HG02943 (cell line): ENCODE data around the gene CC2D2A.
"Not testable (repeated sequence)": the region's sequence is repeated elsewhere in the genome, so short reads cannot be mapped to it uniquely, and the experiment has no call there.

ENCODE experiments used
- ATAC-seq: cut with Tn5 transposase; IDR thresholded peaks from one replicate; pipeline ENCODE4 v1.9.1; 2021; ENCODE audit warnings: mild to moderate bottlenecking, low read depth, moderate library complexity; ENCODE audit not compliant: unreplicated experiment

CC2D2A gene

DNA sequence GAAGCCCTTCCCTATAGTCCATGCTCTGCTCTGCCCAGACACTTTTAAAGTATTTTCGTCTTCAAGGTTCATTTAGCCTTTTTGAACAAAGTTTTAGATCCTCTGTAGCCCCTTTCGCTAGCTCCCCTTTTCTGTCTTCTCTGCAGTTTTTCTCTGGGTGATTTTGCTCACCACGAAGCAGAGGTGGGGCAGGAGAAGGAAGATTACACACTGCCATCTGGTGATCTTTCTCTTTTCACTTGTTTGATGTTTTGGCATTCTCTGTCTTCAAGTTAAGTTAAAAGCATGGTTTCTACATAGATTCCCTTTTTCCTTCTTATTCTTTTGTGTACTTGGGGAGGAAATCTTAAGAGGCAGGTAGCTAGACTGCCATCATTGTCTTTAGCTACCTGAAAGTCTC lies 43.9 kb downstream of the CC2D2A start:
- no peak for ATAC-seq

DNA sequence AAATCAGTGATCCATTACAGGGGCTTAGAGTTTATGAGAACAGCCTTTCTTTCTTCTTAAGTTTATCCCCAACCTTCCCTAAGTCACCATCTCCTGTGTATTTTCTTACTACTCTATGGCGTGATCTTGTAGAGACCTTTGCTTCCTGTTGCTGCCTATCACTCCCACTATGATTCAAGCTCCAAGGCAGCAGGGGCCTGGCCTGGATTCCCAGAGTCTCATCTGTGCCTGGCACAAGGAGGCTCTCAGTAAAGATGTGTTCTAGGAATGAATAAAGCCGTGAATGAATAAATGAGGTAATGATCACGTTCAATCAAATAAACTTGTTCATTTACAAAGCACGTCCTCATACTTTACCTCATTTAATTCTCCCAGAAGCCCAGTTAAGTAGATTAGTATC lies 45.4 kb downstream of the CC2D2A start:
- ATAC-seq: no peak

DNA sequence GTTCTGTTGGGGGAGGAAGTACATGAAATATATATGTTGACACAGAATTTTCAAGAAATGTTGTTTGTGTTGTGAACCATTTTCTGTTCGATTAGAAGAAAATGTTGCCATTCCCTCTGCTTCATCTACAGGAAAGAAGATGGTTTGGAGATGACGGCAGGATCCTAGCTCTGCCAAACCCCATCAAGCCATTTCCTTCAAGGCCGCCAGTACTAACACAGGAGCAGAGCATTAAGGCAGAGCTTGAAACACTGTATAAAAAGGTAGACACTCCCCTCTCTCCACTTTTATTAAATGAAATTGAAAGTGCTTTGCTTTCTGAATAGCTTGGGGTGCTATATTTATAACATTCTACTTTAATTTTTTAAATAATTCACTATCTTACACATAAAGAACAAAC lies 46.8 kb downstream of the CC2D2A start:
- no peak for ATAC-seq

DNA sequence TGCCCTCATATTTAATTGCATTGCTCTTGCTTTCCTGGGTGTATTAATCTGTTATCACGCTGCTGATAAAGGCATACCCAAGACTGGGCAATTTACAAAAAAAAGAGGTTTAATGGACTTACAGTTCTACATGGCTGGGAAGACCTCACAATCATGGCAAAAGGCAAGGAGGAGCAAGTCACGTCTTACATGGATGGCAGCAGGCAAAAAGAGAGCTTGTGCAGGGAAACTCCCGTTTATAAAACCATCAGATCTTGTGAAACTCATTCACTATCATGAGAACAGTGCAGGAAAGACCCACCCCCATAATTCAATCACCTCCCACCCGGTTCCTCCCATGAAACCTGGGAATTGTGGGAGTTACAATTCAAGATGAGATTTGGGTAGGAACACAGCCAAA lies 48.0 kb downstream of the CC2D2A start:
- not testable (repeated sequence) for ATAC-seq

DNA sequence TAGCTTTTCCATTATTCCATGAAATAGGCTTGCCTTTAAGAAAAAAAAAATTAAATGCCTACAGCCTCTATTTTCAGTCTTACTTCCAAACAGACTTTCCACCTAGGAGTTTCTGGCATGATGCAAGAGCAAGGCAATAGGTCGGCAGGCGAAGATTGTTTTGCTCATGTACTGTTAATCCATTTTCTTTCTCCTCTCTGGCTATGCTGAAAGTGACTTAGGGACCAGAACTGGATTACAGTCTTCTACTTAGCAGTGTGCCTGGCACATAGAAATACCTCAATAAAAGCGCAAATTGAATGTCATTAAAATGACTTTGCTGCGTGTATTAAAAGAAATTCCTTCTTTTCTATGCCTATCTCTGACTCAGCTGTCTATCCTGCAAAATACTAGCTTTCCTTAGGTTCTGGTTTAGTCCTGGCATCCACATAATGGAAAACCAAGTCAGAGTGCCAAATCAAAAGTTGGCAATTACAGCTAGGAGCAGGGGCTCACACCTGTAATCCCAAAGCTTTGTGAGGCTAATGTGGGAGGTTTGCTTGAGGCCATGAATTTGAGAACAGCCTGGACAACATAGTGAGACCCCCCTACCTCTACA lies 51.9 kb downstream of the CC2D2A start:
- no peak for ATAC-seq

DNA sequence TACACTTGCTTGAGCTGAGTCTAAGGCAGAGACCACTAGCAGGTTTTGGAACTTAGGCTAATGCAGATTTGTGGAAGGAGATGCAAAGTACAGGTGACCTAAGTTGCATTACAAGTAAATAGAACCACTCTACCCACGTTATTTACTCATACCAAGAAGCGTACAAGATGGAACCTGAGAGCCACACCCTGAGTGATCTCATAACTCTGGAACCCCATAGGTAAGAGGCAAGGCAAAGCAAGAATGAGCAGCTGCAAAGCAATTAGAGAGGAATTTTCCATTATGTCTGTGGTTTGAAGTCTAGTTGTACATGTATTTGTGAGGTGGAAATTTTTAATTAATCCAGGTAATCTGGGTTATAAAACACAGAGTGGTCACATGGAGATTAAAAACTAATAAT lies 55.4 kb downstream of the CC2D2A start:
- no peak for ATAC-seq

DNA sequence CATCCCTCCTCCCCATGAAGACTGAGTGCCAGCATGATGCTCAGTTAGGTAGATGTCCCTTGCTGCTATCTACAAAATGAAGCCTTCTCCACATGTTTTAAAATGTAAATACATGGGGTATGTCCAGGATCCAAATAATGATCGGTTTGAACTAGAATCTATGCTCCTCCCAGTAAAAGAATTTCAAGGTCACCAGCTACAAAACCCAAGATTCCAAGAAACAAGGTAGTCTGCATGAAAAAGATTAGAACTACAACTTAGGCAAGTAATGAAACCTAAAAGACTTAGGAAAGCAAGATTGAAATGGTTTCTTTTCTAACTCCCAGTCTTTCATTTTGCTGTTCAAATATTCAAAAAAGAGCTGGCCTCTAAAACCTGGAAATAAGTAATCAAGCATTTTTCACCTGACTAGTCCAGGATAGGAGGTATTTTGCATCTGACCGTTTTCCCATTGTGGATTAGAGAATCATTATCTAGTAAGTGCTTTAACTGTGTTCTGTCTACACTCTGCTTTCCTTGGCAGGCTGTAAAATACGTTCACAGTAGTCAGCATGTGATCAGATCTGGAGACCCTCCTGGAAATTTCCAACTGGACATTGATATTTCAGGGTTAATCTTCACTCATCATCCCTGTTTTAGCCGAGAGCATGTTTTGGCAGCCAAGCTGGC lies 57.4 kb downstream of the CC2D2A start:
- no peak for ATAC-seq

DNA sequence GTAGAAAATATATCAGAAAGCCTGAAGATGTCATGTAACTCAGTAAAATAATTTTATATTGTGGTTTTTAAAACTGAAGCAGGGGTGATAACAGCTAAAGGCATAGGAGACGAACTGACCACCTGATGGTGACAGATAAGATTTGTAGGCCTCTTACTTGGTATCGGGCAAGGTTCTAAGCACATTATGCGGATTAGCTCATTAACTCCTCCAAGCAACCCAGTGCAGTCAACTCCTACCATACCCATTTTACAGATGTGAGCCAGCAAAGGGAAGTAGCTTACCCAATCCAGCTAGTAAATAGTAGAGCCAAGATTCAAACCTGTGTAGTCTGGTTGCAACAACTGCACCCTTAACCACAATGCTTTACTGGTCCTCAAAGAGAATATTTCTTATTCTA lies 62.1 kb downstream of the CC2D2A start:
- no peak for ATAC-seq

DNA sequence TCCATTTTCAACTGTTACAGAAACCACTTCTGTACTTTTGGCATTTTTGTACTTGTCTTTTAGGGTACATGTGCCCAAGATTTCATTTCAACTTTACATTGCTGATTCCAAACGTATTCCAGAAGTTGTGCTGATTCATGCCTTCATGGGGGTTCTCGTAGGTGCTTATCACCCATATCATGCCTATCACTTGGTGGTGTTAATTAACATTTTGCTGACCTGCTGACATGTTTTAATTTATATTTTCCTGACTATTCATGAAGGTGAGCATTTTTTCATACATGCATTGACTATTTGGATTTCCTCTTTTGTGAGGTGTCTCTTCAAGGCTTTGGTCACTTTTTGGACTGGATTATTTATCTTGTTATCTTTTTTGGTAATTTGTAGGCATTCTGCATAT lies 64.1 kb downstream of the CC2D2A start:
- ATAC-seq: no peak

DNA sequence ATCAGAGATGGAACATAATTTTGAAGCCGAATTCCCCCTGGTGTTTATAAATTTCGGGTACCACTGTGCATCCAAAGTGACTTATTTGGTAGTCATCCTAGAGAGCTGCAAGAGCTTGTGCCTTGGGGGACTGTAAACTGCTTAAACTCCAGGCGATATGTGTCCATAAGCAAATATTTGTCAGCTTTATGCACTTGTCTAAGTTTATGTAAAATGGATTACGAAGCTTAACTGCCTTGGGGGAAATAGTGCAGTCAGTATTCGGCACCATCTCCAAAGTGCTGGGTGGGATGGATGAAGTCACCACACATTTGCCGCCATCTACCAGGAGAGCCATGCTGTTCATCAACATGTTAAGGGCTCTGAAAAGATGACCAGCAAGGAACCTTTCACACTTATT lies 65.9 kb downstream of the CC2D2A start:
- no peak for ATAC-seq

DNA sequence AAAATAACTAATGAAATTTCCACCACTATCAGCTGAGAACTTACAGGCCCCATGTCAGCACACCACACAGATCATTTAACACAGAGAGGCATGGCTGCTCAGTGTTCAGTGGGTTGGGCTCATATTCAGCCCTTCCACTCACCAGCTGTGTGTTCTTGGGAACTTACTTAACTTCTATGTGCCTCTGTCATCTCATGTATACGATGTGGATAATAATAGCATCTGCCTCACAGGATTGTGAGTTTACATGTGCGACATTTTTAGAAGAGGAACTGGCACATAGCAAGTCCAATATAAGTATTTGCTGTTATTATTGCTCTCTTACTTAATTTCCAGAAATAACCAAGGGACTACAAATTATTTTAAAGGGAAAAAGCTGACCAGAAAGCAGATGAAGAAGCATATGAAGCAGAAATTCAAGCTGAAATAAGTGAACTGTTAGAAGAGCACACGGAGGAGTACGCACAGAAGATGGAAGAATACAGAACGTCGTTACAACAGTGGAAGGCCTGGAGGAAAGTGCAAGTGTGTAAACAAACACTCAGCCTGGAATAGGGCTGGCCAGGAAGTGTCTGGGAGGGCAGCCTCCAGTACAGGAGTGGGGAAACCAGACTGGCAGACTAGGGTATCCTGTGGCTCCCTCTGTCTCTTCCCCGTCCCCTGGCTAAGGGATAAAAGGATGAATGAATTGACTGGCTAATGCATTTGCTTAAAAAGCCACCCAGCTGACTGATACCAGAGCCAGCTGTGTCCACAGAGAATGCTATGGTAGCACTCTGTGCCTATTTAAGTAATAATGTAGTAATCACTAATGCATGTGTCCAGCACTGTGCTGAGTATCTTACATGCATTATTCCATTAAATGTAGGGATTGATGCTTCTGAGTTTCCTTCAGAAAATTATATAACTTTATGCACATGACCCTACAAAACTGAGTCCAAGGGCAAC lies 67.1 kb downstream of the CC2D2A start:
- no peak for ATAC-seq

DNA sequence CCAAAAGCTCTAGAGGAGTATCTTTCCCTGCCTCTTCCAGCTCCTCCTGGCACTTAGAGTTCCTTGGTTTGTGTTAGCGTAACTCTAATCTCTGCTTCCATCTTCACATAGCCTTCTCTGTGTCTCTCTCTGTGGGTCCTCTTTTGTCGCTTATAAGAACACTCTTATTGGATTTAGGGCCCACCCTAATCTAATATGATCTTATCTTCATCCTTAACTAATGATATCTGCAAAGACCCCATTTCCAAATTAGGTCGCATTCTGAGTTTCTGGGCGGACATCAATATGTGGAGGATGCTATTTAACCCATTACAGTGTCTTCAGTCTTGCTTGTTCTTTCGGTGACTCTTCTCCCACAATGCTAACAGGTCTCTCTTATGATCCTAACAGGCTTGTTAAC lies 72.3 kb downstream of the CC2D2A start:
- no peak for ATAC-seq

DNA sequence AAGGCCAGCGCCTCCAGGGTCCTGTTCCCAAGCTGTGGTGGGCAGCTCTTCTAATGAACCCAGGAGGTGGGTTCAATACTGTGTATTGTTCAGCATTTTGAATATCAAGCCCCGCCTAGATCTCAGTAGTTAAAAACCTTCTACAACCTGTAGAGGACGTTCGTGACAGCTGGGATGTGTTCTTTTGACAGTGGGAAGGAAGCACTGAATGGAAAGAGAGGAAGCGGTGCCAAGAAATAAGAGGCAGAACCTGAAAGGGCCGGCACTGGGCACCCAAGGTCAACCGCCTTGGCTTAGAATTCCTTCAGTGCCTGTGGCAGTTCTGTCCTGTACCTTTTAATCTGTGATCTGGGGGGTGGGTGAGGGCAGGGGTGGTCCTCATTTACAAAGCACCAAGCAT lies 73.1 kb downstream of the CC2D2A start:
- no peak for ATAC-seq

DNA sequence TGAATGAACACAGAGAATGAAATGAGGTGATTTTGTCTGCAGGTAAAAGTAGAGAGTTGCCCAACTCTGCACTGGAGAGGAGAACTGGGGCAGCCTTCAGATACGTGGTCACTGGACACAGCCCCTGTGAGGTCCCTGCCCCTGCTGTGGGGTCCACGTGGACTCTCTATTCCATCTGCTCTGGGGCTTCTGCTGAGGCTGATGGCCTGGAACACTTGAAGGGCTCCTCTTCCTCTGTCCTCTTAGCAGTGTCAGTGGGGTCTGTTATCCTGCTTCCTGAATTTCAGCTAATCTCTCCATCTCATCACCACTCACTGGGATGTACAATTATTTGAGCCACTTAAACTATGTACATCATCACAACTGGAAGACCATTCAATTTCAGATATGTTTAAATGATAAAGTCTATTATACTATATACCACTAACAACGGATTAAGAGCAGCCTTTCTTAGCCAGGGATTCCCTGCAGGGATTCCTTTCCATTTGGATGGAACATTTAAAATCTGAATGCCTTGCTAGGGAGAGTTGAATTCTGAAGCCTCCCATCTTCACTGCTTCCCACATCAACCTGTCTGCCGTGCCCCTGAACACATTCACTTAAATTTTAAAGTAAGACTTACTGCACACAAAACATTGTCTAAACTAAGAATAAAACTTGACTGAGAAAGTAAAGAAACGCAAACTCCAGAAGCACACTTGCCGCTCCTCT lies 74.0 kb downstream of the CC2D2A start:
- ATAC-seq: no peak

DNA sequence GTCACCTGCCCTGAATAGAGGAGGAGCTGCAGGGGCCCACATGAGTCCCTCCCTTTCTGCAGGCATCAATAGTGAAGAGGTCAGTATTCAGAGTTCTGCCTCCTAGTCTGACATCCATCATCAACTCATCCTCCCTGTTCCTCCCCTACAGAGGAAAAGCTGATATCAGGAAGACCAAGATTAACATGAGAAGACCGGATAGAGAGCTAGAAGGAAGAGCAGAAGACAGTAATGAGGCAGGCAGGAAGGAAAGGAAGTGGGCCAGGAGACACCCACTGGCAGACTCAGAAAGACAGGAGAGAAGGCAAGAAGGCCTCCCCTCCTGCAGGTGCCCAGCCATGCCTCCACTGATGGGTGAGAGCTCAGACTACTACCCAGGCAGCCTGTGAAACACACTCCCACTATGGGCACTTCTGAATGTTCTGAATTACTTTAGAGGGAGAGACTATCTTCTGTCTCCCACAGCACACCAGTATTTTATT lies 74.6 kb downstream of the CC2D2A start:
- no peak for ATAC-seq

DNA sequence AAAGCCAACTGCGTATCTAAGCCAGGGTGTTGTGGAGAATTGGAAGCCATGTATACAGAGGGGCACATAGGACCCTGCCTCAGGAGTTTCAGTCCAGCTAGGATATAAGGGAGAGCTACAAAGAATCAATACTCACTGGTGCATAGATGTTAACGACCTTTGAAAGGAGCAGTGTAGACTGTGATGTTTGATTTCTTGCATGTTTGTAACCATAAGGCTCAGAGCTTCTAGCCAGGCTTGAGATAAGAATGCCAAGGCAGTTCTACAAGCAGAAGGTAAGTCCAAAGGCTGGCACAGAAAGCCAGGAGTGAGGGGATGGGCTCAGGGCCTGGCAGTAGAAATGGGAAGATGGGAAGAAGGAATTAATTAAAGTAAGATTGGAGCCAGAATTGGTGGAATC lies 75.7 kb downstream of the CC2D2A start:
- no peak for ATAC-seq

DNA sequence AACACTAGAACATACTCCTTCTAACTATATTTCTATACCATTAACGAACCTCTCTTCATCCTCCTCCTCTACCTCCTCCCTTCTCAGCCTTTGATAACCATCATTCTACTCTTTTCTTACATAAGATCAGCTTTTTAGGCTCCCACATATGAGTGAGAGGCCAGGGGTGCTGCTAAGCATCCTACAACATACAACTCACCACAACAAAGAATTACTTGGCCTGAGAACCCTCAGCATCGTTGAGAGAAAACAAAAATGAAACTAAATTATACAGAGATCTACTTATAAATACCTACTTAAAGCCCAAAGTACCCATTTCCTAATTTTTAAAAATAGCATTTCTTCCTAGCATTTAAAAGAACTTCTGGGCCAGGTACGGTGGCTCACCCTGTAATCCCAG lies 77.7 kb downstream of the CC2D2A start:
- no peak for ATAC-seq

DNA sequence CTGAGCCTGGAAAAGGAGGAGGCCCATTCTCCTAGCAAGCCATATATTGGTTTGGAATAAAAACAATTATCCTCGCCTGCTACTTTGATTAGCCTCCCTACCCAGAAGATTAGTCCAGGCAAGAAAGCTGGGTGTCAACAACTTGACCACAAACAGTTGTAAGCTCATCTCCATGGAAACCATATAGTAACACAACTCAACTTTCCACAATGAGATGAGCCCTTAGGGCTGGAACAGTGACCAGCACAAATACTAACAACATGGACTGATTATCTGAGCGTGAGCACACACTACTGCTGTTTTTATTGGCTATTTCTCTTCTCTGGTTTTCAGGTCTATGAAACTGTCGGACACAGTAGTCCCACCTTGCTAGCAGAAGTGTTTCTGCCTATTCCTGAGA lies 80.8 kb downstream of the CC2D2A start:
- ATAC-seq: no peak

DNA sequence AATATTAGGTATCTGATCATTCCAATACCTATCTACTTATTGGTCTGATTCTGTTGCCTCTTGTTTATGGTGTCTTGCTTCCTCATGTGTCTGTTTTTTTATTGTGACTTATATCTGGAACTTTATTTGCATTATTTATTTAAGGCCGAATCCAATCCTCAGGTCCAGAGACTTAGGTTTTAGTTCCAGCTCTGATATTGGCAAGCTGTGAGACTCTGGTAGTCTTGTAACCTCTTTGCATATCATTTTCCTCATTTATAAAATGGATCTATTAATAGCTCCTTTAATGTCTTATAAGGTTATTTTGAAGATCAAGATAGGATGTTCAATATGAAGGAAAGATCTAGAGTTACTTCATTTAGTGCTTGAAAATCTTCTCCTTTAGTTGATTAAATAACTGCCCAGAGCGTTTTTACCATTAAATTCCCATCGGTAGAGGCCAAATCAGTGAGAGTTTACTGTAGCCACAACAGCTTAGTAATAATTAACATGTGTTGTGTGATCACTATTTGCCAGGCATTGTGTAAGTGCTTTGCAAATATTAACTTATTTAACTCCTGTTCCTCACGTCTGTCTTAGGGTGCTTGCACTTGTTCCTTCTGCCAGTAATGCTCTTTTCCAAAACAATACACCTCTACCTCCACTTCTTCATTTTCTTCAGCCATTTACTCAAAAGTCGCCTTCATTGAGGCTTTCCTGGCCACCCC lies 82.2 kb downstream of the CC2D2A start:
- ATAC-seq: no peak
